B cell (primary cell): Measurements from ENCODE around the gene RNF38. TPM values are rescaled to one million over a fixed set of nuclear protein-coding genes. Genes with fewer than 3 reads are reported as not detected.

Experiments
- ATAC-seq: fragments of 200-7000 bp; cut with Tn5 transposase; one replicate; pipeline ENCODE4 v1.10.0; 2021; ENCODE audit warnings: low read depth, mild to moderate bottlenecking, moderate number of reproducible peaks, moderate library complexity
- CTCF ChIA-PET: fragments of 350-600 bp; sonication (Branson Sonifier 250); formaldehyde crosslinking; loops from one replicate; lab custom pipeline; 2021; ENCODE audit warnings: antibody characterized with exemption, inconsistent platforms; lab: Charles Lee
- POLR2A ChIA-PET: fragments of 350-600 bp; sonication (Branson Sonifier 250); formaldehyde crosslinking; loops from one replicate; lab custom pipeline; 2021; ENCODE audit warnings: antibody characterized with exemption; lab: Charles Lee
- DNase-seq: peaks from one replicate; pipeline ENCODE4 v3.0.0; 2013
- H2AFZ ChIP-seq: 2 replicates; pipeline ENCODE4 v1.6.1; 2012; ENCODE audit warnings: mild to moderate bottlenecking, low read depth, low read length; ENCODE audit not compliant: insufficient read depth, poor library complexity, severe bottlenecking
- H3K27ac ChIP-seq, 2 donors: 1 replicate in 1 of 2; 2 replicates in 1 of 2; pipeline ENCODE4 v1.5.1; 2012 to 2013; ENCODE audit warnings: low read length in 2 of 2, mild to moderate bottlenecking in 2 of 2, moderate library complexity in 1 of 2
- H3K27me3 ChIP-seq, 4 experiments: fragments of 200-600 bp in 1 of 4; sonication (generic) in 1 of 4; replicated peaks in 1 of 4; 1 replicate in 2 of 4; 2 replicates in 2 of 4; pipeline versions ENCODE4 v1.6.1 to v1.7.0; 2013 to 2016; ENCODE audit warnings: low read length in 3 of 4, mild to moderate bottlenecking in 2 of 4, mixed read lengths in 1 of 4, moderate library complexity in 1 of 4; ENCODE audit not compliant: insufficient read depth in 4 of 4, control insufficient read depth in 3 of 4; ENCODE audit errors: control extremely low read depth in 1 of 4
- H3K36me3 ChIP-seq, 2 experiments: replicated peaks in 1 of 2; 1 replicate in 1 of 2; 2 replicates in 1 of 2; pipeline versions ENCODE4 v1.6.1 to v1.7.1; 2013; ENCODE audit warnings: low read length in 1 of 2; ENCODE audit not compliant: insufficient read depth in 2 of 2, control insufficient read depth in 1 of 2; ENCODE audit errors: control extremely low read depth in 1 of 2, extremely low read depth in 1 of 2
- H3K4me1 ChIP-seq, 2 donors: fragments of 200-600 bp in 1 of 2; sonication (generic) in 1 of 2; 1 replicate in 1 of 2; 2 replicates in 1 of 2; pipeline versions ENCODE4 v1.5.1 to v1.6.1; 2013 to 2017; ENCODE audit warnings: low read length in 2 of 2; ENCODE audit not compliant: control insufficient read depth in 2 of 2, insufficient read depth in 2 of 2
- H3K4me2 ChIP-seq: replicated peaks from 2 replicates; pipeline ENCODE3; 2012; ENCODE audit warnings: mild to moderate bottlenecking, low read depth, low read length; ENCODE audit not compliant: poor library complexity, severe bottlenecking
- H3K4me3 ChIP-seq, 5 experiments: fragments of 200-600 bp in 1 of 5; sonication (generic) in 1 of 5; 1 replicate in 3 of 5; 2 replicates in 2 of 5; pipeline versions ENCODE4 v1.5.1 to v1.7.0; 2011 to 2016; ENCODE audit warnings: low read length in 4 of 5, mild to moderate bottlenecking in 4 of 5, low read depth in 2 of 5, control low read depth in 1 of 5, moderate library complexity in 1 of 5; ENCODE audit not compliant: insufficient read depth in 1 of 5; ENCODE audit errors: control extremely low read depth in 1 of 5, extremely low read depth in 1 of 5
- H3K79me2 ChIP-seq: fragments of 200-600 bp; sonication (generic); one replicate; pipeline ENCODE4 v1.6.0; 2016; ENCODE audit warnings: low read length; ENCODE audit not compliant: control insufficient read depth, insufficient read depth
- H3K9ac ChIP-seq: fragments of 200-600 bp; sonication (generic); 2 replicates; pipeline ENCODE4 v1.6.1; 2017; ENCODE audit warnings: mild to moderate bottlenecking, low read length, moderate library complexity
- H3K9me3 ChIP-seq, 3 donors: one replicate each; pipeline versions ENCODE4 v1.6.1 to v1.7.1; 2013; ENCODE audit warnings: low read length in 2 of 3; ENCODE audit not compliant: control insufficient read depth in 2 of 3, insufficient read depth in 1 of 3; ENCODE audit errors: control extremely low read depth in 1 of 3
- H4K20me1 ChIP-seq: 2 replicates; pipeline ENCODE4 v1.6.0; 2012; ENCODE audit warnings: mild to moderate bottlenecking, low read length; ENCODE audit not compliant: insufficient read depth, control insufficient read depth, poor library complexity, severe bottlenecking
- H3K27ac Mint-ChIP-seq: one replicate; pipeline ENCODE4 v1.8.0; 2021; ENCODE audit warnings: mixed read lengths
- H3K27me3 Mint-ChIP-seq: one replicate; pipeline ENCODE4 v1.8.0; 2021; ENCODE audit warnings: mixed read lengths
- H3K4me1 Mint-ChIP-seq: one replicate; pipeline ENCODE4 v1.8.0; 2021; ENCODE audit warnings: mixed read lengths
- H3K4me3 Mint-ChIP-seq: one replicate; pipeline ENCODE4 v1.8.0; 2021; ENCODE audit warnings: mixed read lengths
- H3K9me3 Mint-ChIP-seq: one replicate; pipeline ENCODE4 v1.8.0; 2022; ENCODE audit warnings: mixed read lengths; ENCODE audit not compliant: insufficient read depth
- CTCF ChIP-seq: fragments of 200-600 bp; IDR thresholded peaks from one replicate; pipeline ENCODE4 v1.8.0; 2022; ENCODE audit warnings: antibody characterized with exemption, mild to moderate bottlenecking
- EZH2 ChIP-seq: IDR thresholded peaks from 2 replicates; pipeline ENCODE4 v1.6.1; 2012; ENCODE audit warnings: borderline replicate concordance, low read depth, mild to moderate bottlenecking, moderate library complexity, low read length; ENCODE audit not compliant: insufficient read depth, poor library complexity, severe bottlenecking
- WGBS: methylation state at CpG from one replicate; pipeline ENCODE4 v1.1.5; 2013; ENCODE audit warnings: missing lambda C conversion rate; ENCODE audit not compliant: insufficient coverage; 5-methylcytosine and 5-hydroxymethylcytosine counted together
- intact Hi-C: fragments of 100-400 bp; cut with micrococcal nuclease; formaldehyde crosslinking; loops from one replicate; pipeline ENCODE4 v1.10.0; 2022
- polyA plus RNA-seq: library from polyadenylated mRNA; depleted of rRNA; stranded (reverse); fragments of >200 nt; gene quantifications from 2 replicates; pipeline ENCODE4 v1.2.3, GENCODE V29; 2012
- total RNA-seq, 2 donors: library from RNA; stranded (reverse); fragments of 120-200 nt in 1 of 2; gene quantifications; 1 replicate in 1 of 2; 2 replicates in 1 of 2; pipeline versions ENCODE4 v1.2.3 to v1.2.4, GENCODE V29; 2013 to 2022

The RNF38 gene
- total and polyA plus RNA-seq, 2 donors (not counting 1 experiment from before 2014, with no cell fraction given), result 25.2 to 81.6 TPM

DNA sequence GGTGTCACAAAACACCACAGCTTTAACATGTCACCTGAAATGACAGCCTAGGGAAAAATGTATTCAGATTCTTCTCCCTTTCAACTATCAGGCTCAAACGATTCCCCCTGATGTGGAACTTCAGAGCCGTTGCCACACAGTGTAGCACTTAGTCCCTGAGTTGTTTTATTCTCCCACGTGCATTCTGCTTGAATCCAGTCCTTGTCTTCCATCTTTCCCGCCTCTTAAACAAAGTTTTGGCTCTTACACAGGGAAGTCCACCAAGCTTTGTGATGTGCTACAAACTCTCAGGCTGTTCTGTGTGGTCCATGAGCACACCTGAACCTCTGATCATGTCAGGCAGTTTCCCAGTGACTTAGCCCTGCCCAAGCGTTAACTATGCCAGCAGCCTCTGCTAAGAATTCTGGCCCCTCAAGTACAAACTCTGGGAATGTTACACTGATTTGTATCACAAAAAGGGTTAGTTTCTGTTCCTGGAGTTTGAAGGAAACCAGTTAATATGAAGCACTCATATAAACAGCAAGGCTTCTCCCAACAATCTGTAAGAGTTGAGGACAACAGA, 45.8 kb upstream of the RNF38 start:
- H3K27me3 Mint-ChIP-seq, result no peaks in the 10 kb centered on the region
- Histone ChIP-seq H3K4me2 (no peak overlapping the region), H3K79me2 (peaks cover 96% of the 10 kb centered on the region), H3K9ac (no peak overlapping the region), H3K4me1 (no peaks in the 10 kb centered on the region), H4K20me1 (peaks cover 85% of the 10 kb centered on the region), H3K27ac (no peak overlapping the region), H3K4me3 (no peak overlapping the region), H3K9me3 (no peaks in the 10 kb centered on the region), H3K36me3 (peaks cover 0 to 7% of the 10 kb centered on the region in 2 experiments), H2AFZ (no peak overlapping the region), H3K27me3 (no peaks in the 10 kb centered on the region)
- intact Hi-C loops, result no loop called here
- WGBS, result 100% methylated on average over 4 of the region's 5 CpGs
- ATAC-seq, result no peak
- no peak for TF ChIP-seq EZH2
- TF ChIP-seq CTCF, result no peak
- no peaks in the 10 kb centered on the region for H3K9me3 Mint-ChIP-seq
- H3K4me1 Mint-ChIP-seq, result peaks cover 23% of the 10 kb centered on the region
- ChIA-PET POLR2A (no interaction called here), CTCF (no interaction called here)
- no peak overlapping the region for H3K27ac Mint-ChIP-seq
- DNase-seq, result no peak
- no peak overlapping the region for H3K4me3 Mint-ChIP-seq

DNA sequence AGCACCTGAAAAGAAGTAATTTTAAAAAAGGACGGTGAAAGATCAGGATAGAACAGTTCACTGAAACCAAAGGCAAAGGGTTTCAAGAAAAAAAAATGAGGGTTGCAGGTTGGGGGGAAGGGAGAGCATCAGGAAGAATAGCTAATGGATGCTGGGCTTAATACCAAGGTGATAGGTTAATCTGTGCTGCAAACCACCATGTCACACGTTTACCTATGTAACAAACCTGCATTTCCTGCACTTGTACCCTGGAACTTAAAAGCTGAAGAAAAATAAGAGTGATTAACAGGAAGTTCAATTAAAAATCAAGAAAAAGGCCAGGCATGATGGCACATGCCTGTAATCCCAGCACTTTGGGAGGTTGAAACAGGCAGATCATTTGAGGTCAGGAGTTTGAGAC, 44.1 kb upstream of the RNF38 start:
- POLR2A ChIA-PET, result no interaction called here
- H3K27ac ChIP-seq, result no peak overlapping the region
- H4K20me1 ChIP-seq, result peaks cover 75% of the 10 kb centered on the region
- H3K36me3 ChIP-seq, result peaks cover 1 to 7% of the 10 kb centered on the region in 2 experiments
- intact Hi-C loops, result no loop called here
- H3K4me2 ChIP-seq, result no peak overlapping the region
- ATAC-seq (no peak), DNase-seq (no peak)
- H3K27me3 Mint-ChIP-seq, result no peaks in the 10 kb centered on the region
- 89% methylated on average over 1 of the region's 2 CpGs for WGBS
- H3K79me2 ChIP-seq, result peaks cover 96% of the 10 kb centered on the region
- no peak overlapping the region for H2AFZ ChIP-seq
- no peak overlapping the region for H3K4me3 ChIP-seq
- H3K4me1 ChIP-seq, result no peaks in the 10 kb centered on the region
- no peak overlapping the region for H3K9ac ChIP-seq
- TF ChIP-seq CTCF (no peak), EZH2 (no peak)
- peaks cover 22% of the 10 kb centered on the region for H3K4me1 Mint-ChIP-seq
- no peak overlapping the region for H3K27ac Mint-ChIP-seq
- H3K9me3 Mint-ChIP-seq, result no peaks in the 10 kb centered on the region
- H3K9me3 ChIP-seq, result no peaks in the 10 kb centered on the region
- CTCF ChIA-PET, result interaction anchor here (0.8 kb wide), 1 partner anchor 284 kb away, joined by 3 read pairs; no protein-coding TSS in a partner anchor
- no peak overlapping the region for H3K4me3 Mint-ChIP-seq
- no peaks in the 10 kb centered on the region for H3K27me3 ChIP-seq
